ENCODE data around the gene SYCE1. TPM values are rescaled to one million over a fixed set of nuclear protein-coding genes. Genes with fewer than 3 reads are reported as not detected.

The SYCE1 gene
- total RNA-seq, 1 experiment from 2014 or later, result not detected

GRCh38 chr10:133534417-133534816, 31.0 kb downstream of the SYCE1 start:
- Mint-ChIP-seq H3K27me3 (ENCODE audit: insufficient read depth, unreplicated experiment) (peaks cover 31% of the 10 kb centered on the region), H3K36me3 (ENCODE audit: insufficient read depth, unreplicated experiment) (no peaks in the 10 kb centered on the region), H3K4me3 (ENCODE audit: unreplicated experiment) (no peak overlapping the region), H3K9me3 (ENCODE audit: unreplicated experiment) (peaks cover 9% of the 10 kb centered on the region), H3K27ac (ENCODE audit: low read depth, unreplicated experiment) (no peak overlapping the region), H3K4me1 (ENCODE audit: insufficient read depth, unreplicated experiment) (no peaks in the 10 kb centered on the region)
- no peak for TF ChIP-seq CTCF (IDR thresholded peaks at IDR 0.05; ENCODE audit: unreplicated experiment)
- BruUV-seq (replicated peaks), result no TSS peak
- ChIA-PET CTCF (no interaction called here), POLR2A (no interaction called here)
- no peak for DNase-seq (ENCODE audit: unreplicated experiment)
- intact Hi-C loops (cut with micrococcal nuclease), result no loop called here

- ChIA-PET CTCF (no interaction called here), POLR2A (no interaction called here)
- Mint-ChIP-seq H3K27ac (ENCODE audit: low read depth, unreplicated experiment) (no peak overlapping the region), H3K4me3 (ENCODE audit: unreplicated experiment) (no peak overlapping the region), H3K36me3 (ENCODE audit: insufficient read depth, unreplicated experiment) (no peaks in the 10 kb centered on the region), H3K27me3 (ENCODE audit: insufficient read depth, unreplicated experiment) (peaks cover 42% of the 10 kb centered on the region), H3K9me3 (ENCODE audit: unreplicated experiment) (peaks cover 9% of the 10 kb centered on the region), H3K4me1 (ENCODE audit: insufficient read depth, unreplicated experiment) (no peaks in the 10 kb centered on the region)
- intact Hi-C loops (cut with micrococcal nuclease), result no loop called here
- BruUV-seq (replicated peaks), result no TSS peak
- DNase-seq (ENCODE audit: unreplicated experiment), result no peak
- TF ChIP-seq CTCF (IDR thresholded peaks at IDR 0.05; ENCODE audit: unreplicated experiment), result no peak
These were observed 32.5 kb downstream of the SYCE1 start for GRCh38 chr10:133532871-133533270.

GRCh38 chr10:133530506-133530905, 34.9 kb downstream of the SYCE1 start:
- no peaks in the 10 kb centered on the region for H3K4me1 Mint-ChIP-seq (ENCODE audit: insufficient read depth, unreplicated experiment)
- TF ChIP-seq CTCF (IDR thresholded peaks at IDR 0.05; ENCODE audit: unreplicated experiment), result no peak
- POLR2A ChIA-PET, result no interaction called here
- H3K27me3 Mint-ChIP-seq (ENCODE audit: insufficient read depth, unreplicated experiment), result peaks cover 42% of the 10 kb centered on the region
- BruUV-seq (replicated peaks), result no TSS peak
- H3K27ac Mint-ChIP-seq (ENCODE audit: low read depth, unreplicated experiment), result no peak overlapping the region
- peaks cover 1% of the 10 kb centered on the region for H3K9me3 Mint-ChIP-seq (ENCODE audit: unreplicated experiment)
- intact Hi-C loops (cut with micrococcal nuclease), result no loop called here
- H3K4me3 Mint-ChIP-seq (ENCODE audit: unreplicated experiment), result no peak overlapping the region
- CTCF ChIA-PET, result no interaction called here
- no peaks in the 10 kb centered on the region for H3K36me3 Mint-ChIP-seq (ENCODE audit: insufficient read depth, unreplicated experiment)
- no peak for DNase-seq (ENCODE audit: unreplicated experiment)

- Mint-ChIP-seq H3K9me3 (ENCODE audit: unreplicated experiment) (no peaks in the 10 kb centered on the region), H3K27ac (ENCODE audit: low read depth, unreplicated experiment) (no peak overlapping the region), H3K4me3 (ENCODE audit: unreplicated experiment) (no peak overlapping the region), H3K27me3 (ENCODE audit: insufficient read depth, unreplicated experiment) (peaks cover 42% of the 10 kb centered on the region), H3K36me3 (ENCODE audit: insufficient read depth, unreplicated experiment) (no peaks in the 10 kb centered on the region), H3K4me1 (ENCODE audit: insufficient read depth, unreplicated experiment) (no peaks in the 10 kb centered on the region)
- CTCF ChIA-PET, result interaction anchor here (0.7 to 0.9 kb wide), 3 partner anchors 9 to 85 kb away, joined by 3 to 4 read pairs (median 3); no protein-coding TSS in a partner anchor
- POLR2A ChIA-PET, result no interaction called here
- no peak for DNase-seq (ENCODE audit: unreplicated experiment)
- no peak for TF ChIP-seq CTCF (IDR thresholded peaks at IDR 0.05; ENCODE audit: unreplicated experiment)
- intact Hi-C loops (cut with micrococcal nuclease), result loop anchor here (10.0 kb wide), 1 partner anchor 625 kb away; no protein-coding TSS in a partner anchor
- BruUV-seq (replicated peaks), result no TSS peak
These were observed 35.8 kb downstream of the SYCE1 start for GRCh38 chr10:133529576-133529946.
